K562 (cell line): Measurements from ENCODE around the gene CORO2A. TPM values are rescaled to one million over a fixed set of nuclear protein-coding genes. Genes with fewer than 3 reads are reported as not detected.

Experiments used
- ARNT ChIP-seq, 2 experiments: fragments of 450-650 bp; IDR thresholded peaks; 2 replicates each; pipeline ENCODE4 v1.6.1; 2016; ENCODE audit warnings: mild to moderate bottlenecking in 1 of 2
- BRF1 ChIP-seq: IDR thresholded peaks from 3 replicates; pipeline ENCODE4 v1.6.1; 2011; ENCODE audit warnings: borderline replicate concordance, mild to moderate bottlenecking; ENCODE audit not compliant: insufficient read length; ENCODE audit errors: extremely low read depth
- LARP7 ChIP-seq: fragments of 450-650 bp; IDR thresholded peaks from 2 replicates; pipeline ENCODE4 v1.6.1; 2016
- MECOM ChIP-seq: fragments of 250-450 bp; sonication (Bioruptor Pico); IDR thresholded peaks from 2 replicates; pipeline ENCODE4 v1.8.0; 2022; ENCODE audit warnings: inconsistent platforms
- MTF1 ChIP-seq: fragments of 250-450 bp; sonication (Bioruptor Pico); IDR thresholded peaks from 2 replicates; pipeline ENCODE4 v1.9.0; 2021; ENCODE audit warnings: moderate library complexity, mild to moderate bottlenecking, inconsistent platforms, borderline replicate concordance
- MYBL2 ChIP-seq, 2 experiments: fragments of 450-650 bp in 1 of 2; sonication (generic) in 1 of 2; formaldehyde crosslinking in 1 of 2; IDR thresholded peaks; 2 replicates each; pipeline versions ENCODE4 v1.6.1 to v1.8.1; 2017 to 2022; ENCODE audit warnings: borderline replicate concordance in 1 of 2, inconsistent platforms in 1 of 2, low read depth in 1 of 2, mild to moderate bottlenecking in 1 of 2, missing genetic modification reagents in 1 of 2, moderate library complexity in 1 of 2
- NEUROD1 ChIP-seq: fragments of 150-350 bp; IDR thresholded peaks from 2 replicates; pipeline ENCODE4 v1.6.1; 2014; ENCODE audit warnings: borderline replicate concordance, low read length, low read depth; ENCODE audit not compliant: partially characterized antibody
- NR2C1 ChIP-seq, 2 experiments: fragments of 450-650 bp; IDR thresholded peaks; 2 replicates each; pipeline ENCODE4 v1.6.1; 2017; ENCODE audit warnings: mild to moderate bottlenecking in 2 of 2, antibody characterized with exemption in 1 of 2, inconsistent platforms in 1 of 2, missing compliant biosample characterization in 1 of 2, missing genetic modification characterization in 1 of 2
- STAT5A ChIP-seq: IDR thresholded peaks from 2 replicates; pipeline ENCODE4 v1.6.1; 2012; ENCODE audit warnings: low read length, inconsistent platforms, borderline replicate concordance
- TAF1 ChIP-seq: IDR thresholded peaks from 2 replicates; pipeline ENCODE4 v1.6.1; 2011; ENCODE audit warnings: mild to moderate bottlenecking, low read length, moderate library complexity; ENCODE audit not compliant: insufficient read depth, control insufficient read depth, severe bottlenecking; ENCODE audit errors: extremely low read depth
- TBL1XR1 ChIP-seq, 2 experiments: IDR thresholded peaks; 2 replicates each; pipeline ENCODE4 v1.6.1; 2012; ENCODE audit warnings: improper control_type of control experiment in 2 of 2, low read length in 2 of 2, mild to moderate bottlenecking in 1 of 2
- TCF7 ChIP-seq: sonication (generic); IDR thresholded peaks from 2 replicates; pipeline ENCODE4 v1.6.1; 2016; ENCODE audit warnings: antibody characterized with exemption, borderline replicate concordance
- TRIM24 ChIP-seq, 2 experiments: fragments of 450-650 bp; IDR thresholded peaks; 2 replicates each; pipeline ENCODE4 v1.6.1; 2016
- XRCC3 ChIP-seq: fragments of 450-650 bp; IDR thresholded peaks from 2 replicates; pipeline ENCODE4 v1.6.1; 2017; ENCODE audit warnings: mild to moderate bottlenecking, moderate library complexity
- YY1 ChIP-seq, 3 experiments: IDR thresholded peaks; 2 replicates each; pipeline ENCODE4 v1.6.1; 2011; ENCODE audit warnings: low read length in 2 of 3, mild to moderate bottlenecking in 2 of 3, moderate library complexity in 2 of 3, borderline replicate concordance in 1 of 3, control low read depth in 1 of 3, low read depth in 1 of 3; ENCODE audit not compliant: insufficient read depth in 3 of 3, insufficient replicate concordance in 2 of 3, control insufficient read depth in 1 of 3, insufficient read length in 1 of 3; ENCODE audit errors: extremely low read depth in 1 of 3
- ZNF134 ChIP-seq: fragments of 250-450 bp; sonication (Bioruptor Pico); conservative IDR thresholded peaks from 2 replicates; pipeline ENCODE4 v1.4.0; 2020
- ZNF3 ChIP-seq: fragments of 250-450 bp; sonication (Bioruptor Pico); IDR thresholded peaks from 2 replicates; pipeline ENCODE4 v1.5.0; 2021; ENCODE audit warnings: mild to moderate bottlenecking, moderate library complexity
- ZNF444 ChIP-seq: fragments of 250-450 bp; sonication (Bioruptor Pico); IDR thresholded peaks from 2 replicates; pipeline ENCODE4 v1.4.0; 2020; ENCODE audit warnings: mild to moderate bottlenecking, moderate library complexity
- polyA plus RNA-seq, 8 experiments: library from polyadenylated mRNA; depleted of rRNA in 4 of 8; stranded (reverse) in 5 of 8; unstranded in 3 of 8; fragments of >200 nt; fragmentation: Nextera tagmentation in 2 of 8; fragmentation: Illumina TruSeq in 1 of 8; extraction: Ambion mirVana in 2 of 8; extraction: Trizol in 1 of 8; gene quantifications; 2 replicates each; pipeline versions ENCODE4 v1.2.1 to v1.2.3, GENCODE V29; 2011 to 2014; ENCODE audit warnings: inconsistent platforms in 1 of 8, missing spikeins in 1 of 8
- total RNA-seq, 7 experiments: library from RNA; depleted of rRNA in 6 of 7; stranded (reverse); fragments of >200 nt in 6 of 7; fragmentation: Illumina TruSeq in 2 of 7; extraction: Trizol in 2 of 7; gene quantifications; 2 replicates each; pipeline versions ENCODE4 v1.2.1 to v1.2.3, GENCODE V29; 2011 to 2021; ENCODE audit warnings: low replicate concordance in 1 of 7
- TF ChIP-seq, protein P1 (sequence below): fragments of 250-450 bp; sonication (Bioruptor Pico); IDR thresholded peaks from 2 replicates; pipeline ENCODE4 v1.5.0; 2021; ENCODE audit warnings: mild to moderate bottlenecking, moderate library complexity

CORO2A gene
- total and polyA plus RNA-seq, 9 of the 15 experiments (the other 6 are each of a cell fraction or from before 2014, with no cell fraction given), result 9.5 to 26.6 (median 18.0) TPM

- TF ChIP-seq, protein P1, sequence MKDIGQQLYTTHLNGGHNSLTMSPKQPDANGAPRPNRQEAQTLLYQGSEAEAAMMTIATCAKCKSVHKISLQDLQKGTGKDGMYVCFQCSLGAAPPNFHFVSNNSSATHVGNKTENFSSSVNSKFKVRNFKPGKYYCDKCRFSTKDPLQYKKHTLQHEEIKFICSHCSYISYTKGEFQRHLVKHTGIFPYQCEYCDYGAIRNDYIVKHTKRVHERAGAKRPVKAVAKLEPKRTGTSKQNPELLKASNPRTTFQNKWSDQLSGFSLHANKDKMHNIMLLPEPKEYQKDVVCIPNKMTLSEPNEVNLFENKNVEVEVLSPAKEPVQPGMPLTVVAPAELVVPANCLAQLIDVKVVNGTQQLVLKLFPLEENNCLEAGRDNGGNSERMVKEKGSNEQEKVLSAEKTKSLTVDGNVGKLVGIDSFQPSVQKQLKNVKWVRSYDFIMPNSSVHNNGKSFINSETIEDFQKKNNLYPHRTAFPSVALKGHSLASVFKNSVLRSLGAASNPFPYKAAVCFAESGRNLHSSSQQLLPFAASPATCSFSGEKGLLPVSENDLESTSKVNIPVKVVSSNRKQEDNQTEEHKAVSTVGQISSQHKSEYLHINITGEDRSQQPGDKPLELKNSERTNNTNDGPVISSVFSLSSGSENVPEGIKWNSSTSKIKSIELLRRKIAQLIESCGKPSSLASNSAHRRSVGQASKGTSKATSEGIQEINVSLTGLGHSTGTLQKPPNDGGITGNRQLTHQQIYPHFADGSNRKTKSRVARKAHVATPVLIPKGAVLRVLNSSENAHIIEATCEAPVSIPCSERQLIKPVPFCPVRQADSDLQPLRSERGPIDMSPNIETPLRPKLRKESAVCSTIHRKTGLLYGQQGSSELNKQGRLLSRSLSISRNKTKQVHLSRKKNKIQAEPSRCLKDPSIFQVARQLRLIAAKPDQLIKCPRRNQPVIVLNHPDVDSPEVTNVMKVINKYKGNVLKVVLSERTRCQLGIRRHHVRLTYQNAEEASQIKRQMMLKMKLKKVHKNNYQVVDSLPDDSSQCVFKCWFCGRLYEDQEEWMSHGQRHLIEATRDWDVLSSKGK (CRISPR knock-in tag), result no peak
- TF ChIP-seq ZNF3, result no peak
- TF ChIP-seq ZNF134, result no peak
- no peak for TF ChIP-seq LARP7
- TF ChIP-seq STAT5A, result no peak
- TF ChIP-seq MYBL2 (IDR thresholded peaks at IDR 0.05; ENCODE audit: low read depth), result no peak
- TF ChIP-seq MYBL2 (CRISPR knock-in tag; IDR thresholded peaks at IDR 0.05; ENCODE audit: borderline replicate concordance), result no peak
- no peak for TF ChIP-seq BRF1
- TF ChIP-seq YY1 (IDR thresholded peaks at IDR 0.05; ENCODE audit: borderline replicate concordance in 1 of 3, control insufficient read depth in 1 of 3, extremely low read depth in 1 of 3, insufficient read depth in 3 of 3, insufficient read length in 1 of 3, insufficient replicate concordance in 2 of 3, low read depth in 1 of 3, low read length in 2 of 3), result no peak
- TF ChIP-seq MTF1 (CRISPR knock-in tag), result no peak
- no peak for TF ChIP-seq ZNF444 (CRISPR knock-in tag)
- TF ChIP-seq TRIM24 (IDR thresholded peaks at IDR 0.05), result no peak; a peak in 1 of 4 replicates
- no peak for TF ChIP-seq XRCC3
- no peak for TF ChIP-seq TCF7
- no peak for TF ChIP-seq NR2C1 (IDR thresholded peaks at IDR 0.05)
- no peak for TF ChIP-seq NR2C1 (tag; IDR thresholded peaks at IDR 0.05)
- peak; percentile 40 for TF ChIP-seq NEUROD1
- no peak for TF ChIP-seq TBL1XR1 (IDR thresholded peaks at IDR 0.05; ENCODE audit: low read length in 2 of 2)
- TF ChIP-seq ARNT (IDR thresholded peaks at IDR 0.05), result no peak
- TF ChIP-seq MECOM, result no peak
- peak; percentile 42 for TF ChIP-seq TAF1
Measured at GRCh38 chr9:98192503-98193335, at the start of gene CORO2A (continued).
